Measurements from ENCODE around the gene SGMS1. TPM values are rescaled to one million over a fixed set of nuclear protein-coding genes. Genes with fewer than 3 reads are reported as not detected.

SGMS1 gene
- total and polyA plus RNA-seq, 2 donors (not counting 1 experiment from before 2014, with no cell fraction given) = 39.9 to 82.1 TPM

DNA sequence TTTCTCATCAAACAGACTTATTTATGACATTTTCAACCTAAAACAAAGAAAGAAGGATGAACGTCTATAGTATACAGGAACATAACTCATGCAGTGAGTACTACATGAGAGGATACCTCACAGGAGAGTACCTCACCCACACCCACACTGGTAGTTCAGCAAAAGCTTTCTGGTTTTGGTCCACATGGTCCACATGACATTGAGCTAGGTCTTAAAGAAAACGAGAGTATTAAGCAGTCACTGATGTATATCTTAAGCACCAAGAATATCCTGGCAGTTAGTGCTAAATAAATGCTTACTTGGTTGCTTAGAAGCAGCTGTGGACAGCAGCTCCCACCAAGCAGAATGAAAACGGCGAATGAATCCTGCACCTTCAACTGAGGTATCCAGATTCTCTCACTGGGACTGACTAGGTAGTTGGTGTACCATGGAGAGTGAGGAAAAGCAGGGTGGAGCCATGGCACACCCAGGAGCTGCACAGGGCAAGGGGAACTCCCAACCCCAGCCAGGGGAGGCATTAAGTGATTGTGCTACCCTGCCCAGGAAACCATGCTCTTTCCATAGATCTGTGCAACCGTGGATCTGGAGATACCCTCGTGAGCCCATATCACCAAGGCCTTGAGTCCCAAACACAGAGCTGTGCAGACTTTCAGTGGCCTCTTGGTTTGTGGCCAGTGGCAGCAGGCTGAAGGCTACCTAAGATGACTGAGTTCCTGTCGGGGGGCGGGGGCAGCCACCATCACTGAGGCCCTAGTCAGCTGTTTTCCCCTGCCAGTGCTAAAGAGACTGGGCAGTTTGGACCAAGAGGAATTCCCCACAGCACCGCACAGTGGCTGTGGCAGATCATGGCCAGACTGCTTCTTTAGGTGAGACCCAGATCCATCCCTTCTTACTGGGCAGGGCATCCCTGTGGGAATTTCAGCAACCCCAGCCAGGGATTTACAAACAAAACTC lies 143.4 kb downstream of the SGMS1 start:
- H3K4me1 ChIP-seq (ENCODE audit: control insufficient read depth, extremely low read depth, insufficient read depth, low read length) = no peaks in the 10 kb centered on the region
- H3K9me3 ChIP-seq (ENCODE audit: control insufficient read depth, insufficient read depth, low read depth, low read length) = no peaks in the 10 kb centered on the region
- H4K20me1 ChIP-seq (ENCODE audit: control insufficient read depth, extremely low read depth, insufficient read depth, low read length) = no peaks in the 10 kb centered on the region
- no peak for DNase-seq (ENCODE audit: low read depth in 2 of 2)
- no peak overlapping the region for H3K4me3 ChIP-seq (replicated peaks in 1 of 4; ENCODE audit: control extremely low read depth in 1 of 4, insufficient read depth in 1 of 4, low read depth in 3 of 4, low read length in 4 of 4)
- H3K27me3 ChIP-seq (ENCODE audit: control insufficient read depth, insufficient read depth, low read length) = no peaks in the 10 kb centered on the region
- H3K79me2 ChIP-seq (ENCODE audit: control insufficient read depth, insufficient read depth, low read length) = no peaks in the 10 kb centered on the region
- TF ChIP-seq EZH2 (IDR thresholded peaks at IDR 0.05; ENCODE audit: low read length, missing control alignments) = no peak
- TF ChIP-seq, protein P1, sequence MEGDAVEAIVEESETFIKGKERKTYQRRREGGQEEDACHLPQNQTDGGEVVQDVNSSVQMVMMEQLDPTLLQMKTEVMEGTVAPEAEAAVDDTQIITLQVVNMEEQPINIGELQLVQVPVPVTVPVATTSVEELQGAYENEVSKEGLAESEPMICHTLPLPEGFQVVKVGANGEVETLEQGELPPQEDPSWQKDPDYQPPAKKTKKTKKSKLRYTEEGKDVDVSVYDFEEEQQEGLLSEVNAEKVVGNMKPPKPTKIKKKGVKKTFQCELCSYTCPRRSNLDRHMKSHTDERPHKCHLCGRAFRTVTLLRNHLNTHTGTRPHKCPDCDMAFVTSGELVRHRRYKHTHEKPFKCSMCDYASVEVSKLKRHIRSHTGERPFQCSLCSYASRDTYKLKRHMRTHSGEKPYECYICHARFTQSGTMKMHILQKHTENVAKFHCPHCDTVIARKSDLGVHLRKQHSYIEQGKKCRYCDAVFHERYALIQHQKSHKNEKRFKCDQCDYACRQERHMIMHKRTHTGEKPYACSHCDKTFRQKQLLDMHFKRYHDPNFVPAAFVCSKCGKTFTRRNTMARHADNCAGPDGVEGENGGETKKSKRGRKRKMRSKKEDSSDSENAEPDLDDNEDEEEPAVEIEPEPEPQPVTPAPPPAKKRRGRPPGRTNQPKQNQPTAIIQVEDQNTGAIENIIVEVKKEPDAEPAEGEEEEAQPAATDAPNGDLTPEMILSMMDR (conservative IDR thresholded peaks at IDR 0.05 in 1 of 2, IDR thresholded peaks at IDR 0.05 in 1 of 2; ENCODE audit: low read depth in 1 of 2, low read length in 2 of 2) = no peak
- H3K36me3 ChIP-seq (ENCODE audit: control insufficient read depth, insufficient read depth, low read length) = no peaks in the 10 kb centered on the region
- no peak overlapping the region for H3K27ac ChIP-seq (ENCODE audit: insufficient read depth, low read length)
- no peak overlapping the region for H2AFZ ChIP-seq (ENCODE audit: low read length)
- no peak overlapping the region for H3K9ac ChIP-seq (ENCODE audit: insufficient read depth, low read length)
- H3K4me2 ChIP-seq (ENCODE audit: extremely low read depth, insufficient read depth, low read length) = no peak overlapping the region

DNA sequence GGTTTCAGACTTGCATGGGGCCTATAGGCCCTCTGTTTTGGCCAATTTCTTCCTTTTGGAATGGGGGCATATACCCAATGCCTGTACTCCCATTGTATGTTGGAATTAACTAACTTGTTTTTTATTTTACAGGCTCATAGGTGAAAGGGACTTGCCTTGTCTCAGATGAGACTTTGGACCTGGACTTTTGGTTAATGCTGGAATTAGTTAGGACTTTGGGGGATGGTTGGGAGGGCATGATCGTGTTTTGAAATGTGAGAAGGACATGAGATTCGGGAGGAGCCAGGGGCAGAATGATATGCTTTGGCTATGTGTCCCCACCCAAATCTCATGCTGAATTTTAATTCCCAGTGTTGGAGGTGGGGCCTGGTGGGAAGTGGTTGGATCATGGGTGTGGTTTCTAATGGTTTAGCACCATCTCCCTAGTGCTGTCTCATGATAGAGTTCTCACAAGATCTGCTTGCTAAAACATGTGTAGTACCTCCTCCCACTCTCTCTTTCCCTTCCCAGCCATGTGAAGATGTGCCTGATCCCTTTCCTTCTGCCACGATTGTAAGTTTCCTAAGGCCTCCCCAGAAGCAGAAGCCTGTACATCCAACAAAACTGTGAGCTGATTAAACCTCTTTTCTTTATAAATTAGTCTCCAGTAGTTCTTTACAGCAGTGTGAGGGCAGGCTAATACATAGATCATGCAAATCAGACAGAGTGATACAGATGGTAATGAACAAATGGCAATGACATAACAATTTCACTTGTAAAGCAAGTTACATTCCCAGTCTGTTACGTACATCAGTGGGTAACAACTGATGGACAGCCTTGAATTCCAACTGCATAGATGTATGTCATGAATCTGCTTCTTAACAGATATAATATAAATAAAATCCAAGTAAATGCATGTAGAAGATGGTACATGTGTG lies 146.2 kb downstream of the SGMS1 start:
- Histone ChIP-seq H3K4me2 (ENCODE audit: extremely low read depth, insufficient read depth, low read length) (no peak overlapping the region), H3K4me3 (replicated peaks in 1 of 4; ENCODE audit: control extremely low read depth in 1 of 4, insufficient read depth in 1 of 4, low read depth in 3 of 4, low read length in 4 of 4) (no peak overlapping the region), H3K9ac (ENCODE audit: insufficient read depth, low read length) (no peak overlapping the region), H3K27ac (ENCODE audit: insufficient read depth, low read length) (no peak overlapping the region), H3K79me2 (ENCODE audit: control insufficient read depth, insufficient read depth, low read length) (no peaks in the 10 kb centered on the region), H3K36me3 (ENCODE audit: control insufficient read depth, insufficient read depth, low read length) (no peaks in the 10 kb centered on the region), H3K27me3 (ENCODE audit: control insufficient read depth, insufficient read depth, low read length) (no peaks in the 10 kb centered on the region), H4K20me1 (ENCODE audit: control insufficient read depth, extremely low read depth, insufficient read depth, low read length) (no peaks in the 10 kb centered on the region), H3K9me3 (ENCODE audit: control insufficient read depth, insufficient read depth, low read depth, low read length) (no peaks in the 10 kb centered on the region), H3K4me1 (ENCODE audit: control insufficient read depth, extremely low read depth, insufficient read depth, low read length) (no peaks in the 10 kb centered on the region), H2AFZ (ENCODE audit: low read length) (no peak overlapping the region)
- no peak for DNase-seq (ENCODE audit: low read depth in 2 of 2)
- TF ChIP-seq EZH2 (IDR thresholded peaks at IDR 0.05; ENCODE audit: low read length, missing control alignments) = no peak
- TF ChIP-seq, protein P1 (conservative IDR thresholded peaks at IDR 0.05 in 1 of 2, IDR thresholded peaks at IDR 0.05 in 1 of 2; ENCODE audit: low read depth in 1 of 2, low read length in 2 of 2) = no peak

DNA sequence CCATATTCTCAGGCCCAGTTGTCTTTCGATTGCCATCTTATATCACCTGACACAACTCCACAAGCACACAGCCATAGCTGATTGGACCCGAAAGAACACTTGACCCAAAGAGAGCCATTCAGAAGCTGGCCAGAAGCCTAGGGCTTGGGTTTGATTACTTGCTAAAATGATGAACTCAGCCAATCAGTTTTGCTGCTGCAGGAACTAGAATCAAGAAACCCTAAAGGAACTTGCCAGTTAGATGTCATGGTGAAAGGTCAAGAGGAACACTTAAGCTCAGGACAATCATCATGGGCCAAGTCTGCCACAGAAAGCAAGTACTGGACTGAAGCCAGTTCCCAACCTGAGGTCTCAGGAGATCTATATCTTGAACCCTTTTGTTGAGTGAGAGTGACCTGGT lies 150.0 kb downstream of the SGMS1 start:
- Histone ChIP-seq H3K79me2 (ENCODE audit: control insufficient read depth, insufficient read depth, low read length) (no peaks in the 10 kb centered on the region), H3K4me2 (ENCODE audit: extremely low read depth, insufficient read depth, low read length) (no peak overlapping the region), H3K4me3 (replicated peaks in 1 of 4; ENCODE audit: control extremely low read depth in 1 of 4, insufficient read depth in 1 of 4, low read depth in 3 of 4, low read length in 4 of 4) (no peak overlapping the region), H2AFZ (ENCODE audit: low read length) (no peak overlapping the region), H4K20me1 (ENCODE audit: control insufficient read depth, extremely low read depth, insufficient read depth, low read length) (no peaks in the 10 kb centered on the region), H3K9ac (ENCODE audit: insufficient read depth, low read length) (no peak overlapping the region), H3K36me3 (ENCODE audit: control insufficient read depth, insufficient read depth, low read length) (no peaks in the 10 kb centered on the region), H3K27me3 (ENCODE audit: control insufficient read depth, insufficient read depth, low read length) (no peaks in the 10 kb centered on the region), H3K4me1 (ENCODE audit: control insufficient read depth, extremely low read depth, insufficient read depth, low read length) (no peaks in the 10 kb centered on the region), H3K27ac (ENCODE audit: insufficient read depth, low read length) (no peak overlapping the region), H3K9me3 (ENCODE audit: control insufficient read depth, insufficient read depth, low read depth, low read length) (no peaks in the 10 kb centered on the region)
- TF ChIP-seq, protein P1 (conservative IDR thresholded peaks at IDR 0.05 in 1 of 2, IDR thresholded peaks at IDR 0.05 in 1 of 2; ENCODE audit: low read depth in 1 of 2, low read length in 2 of 2) = no peak
- TF ChIP-seq EZH2 (IDR thresholded peaks at IDR 0.05; ENCODE audit: low read length, missing control alignments) = no peak
- no peak for DNase-seq (ENCODE audit: low read depth in 2 of 2)
